ENCODE results near the gene EXD3. TPM values are rescaled to one million over a fixed set of nuclear protein-coding genes. Genes with fewer than 3 reads are reported as not detected.

EXD3 gene
- total and polyA plus RNA-seq, 9 of the 15 experiments (the other 6 are each of a cell fraction or from before 2014, with no cell fraction given): 0.29 to 12.5 (median 3.9) TPM

DNA sequence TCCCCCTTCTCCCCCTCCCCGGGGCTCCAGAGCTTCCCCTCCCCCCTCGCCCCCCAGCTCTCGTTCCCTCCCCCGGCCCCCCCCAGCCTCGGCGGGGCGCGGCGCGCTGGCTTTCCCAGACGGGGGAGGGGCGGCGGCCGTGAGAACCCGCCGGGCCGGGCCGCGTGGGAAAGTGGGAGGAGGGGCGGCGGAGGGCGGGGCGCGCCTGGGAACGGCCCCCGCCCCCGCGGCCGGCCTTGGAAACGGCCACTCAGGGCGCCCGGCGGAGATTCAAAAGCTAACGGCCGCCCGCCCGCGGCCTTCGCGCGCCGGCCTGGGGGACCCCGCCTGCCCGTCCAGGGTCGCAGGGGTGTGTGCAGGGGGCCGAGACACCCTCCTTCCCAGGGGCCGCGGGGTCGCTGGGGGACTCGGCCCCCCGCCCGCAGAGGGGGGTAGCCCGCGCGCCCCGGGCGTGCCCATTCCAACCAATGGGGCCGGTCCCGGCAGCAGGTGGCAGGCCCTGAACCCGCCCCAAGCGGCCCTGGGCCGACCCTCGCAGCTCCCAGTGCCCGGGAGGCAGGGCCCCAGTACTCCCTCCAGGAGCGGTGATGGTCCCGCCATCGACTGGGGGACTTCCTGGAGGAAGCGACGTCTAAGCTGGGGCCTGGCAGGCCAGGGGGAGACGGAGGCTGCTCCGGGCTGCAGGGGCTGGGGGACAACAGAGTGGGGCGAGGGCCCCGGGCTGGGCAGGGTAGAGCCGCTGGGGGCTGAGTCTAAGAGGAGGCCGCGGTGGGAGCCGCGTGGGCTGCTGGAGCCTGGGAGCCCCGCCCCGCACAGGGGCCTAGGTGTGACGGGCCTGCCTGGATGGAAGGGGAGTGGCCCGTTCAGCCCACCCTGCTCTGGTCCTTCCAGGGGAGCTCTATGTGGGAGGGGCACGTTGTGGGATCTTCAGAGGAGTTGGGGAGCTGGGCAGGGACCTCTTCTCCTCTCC is 106.7 kb downstream of the EXD3 start (continued):
- TF ChIP-seq, protein P1, sequence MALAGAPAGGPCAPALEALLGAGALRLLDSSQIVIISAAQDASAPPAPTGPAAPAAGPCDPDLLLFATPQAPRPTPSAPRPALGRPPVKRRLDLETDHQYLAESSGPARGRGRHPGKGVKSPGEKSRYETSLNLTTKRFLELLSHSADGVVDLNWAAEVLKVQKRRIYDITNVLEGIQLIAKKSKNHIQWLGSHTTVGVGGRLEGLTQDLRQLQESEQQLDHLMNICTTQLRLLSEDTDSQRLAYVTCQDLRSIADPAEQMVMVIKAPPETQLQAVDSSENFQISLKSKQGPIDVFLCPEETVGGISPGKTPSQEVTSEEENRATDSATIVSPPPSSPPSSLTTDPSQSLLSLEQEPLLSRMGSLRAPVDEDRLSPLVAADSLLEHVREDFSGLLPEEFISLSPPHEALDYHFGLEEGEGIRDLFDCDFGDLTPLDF (CRISPR knock-in tag; IDR thresholded peaks at IDR 0.05): peak; percentile 67; the same call in 1 of the 2 replicates
- no peak for TF ChIP-seq RBBP5 (IDR thresholded peaks at IDR 0.05; ENCODE audit: borderline replicate concordance, insufficient read depth, low read length, poor library complexity, severe bottlenecking)
- TF ChIP-seq, protein P2, sequence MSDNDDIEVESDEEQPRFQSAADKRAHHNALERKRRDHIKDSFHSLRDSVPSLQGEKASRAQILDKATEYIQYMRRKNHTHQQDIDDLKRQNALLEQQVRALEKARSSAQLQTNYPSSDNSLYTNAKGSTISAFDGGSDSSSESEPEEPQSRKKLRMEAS (CRISPR knock-in tag; IDR thresholded peaks at IDR 0.05): peak; percentile 62; the same call in 1 of the 2 replicates
- TF ChIP-seq, protein P3, sequence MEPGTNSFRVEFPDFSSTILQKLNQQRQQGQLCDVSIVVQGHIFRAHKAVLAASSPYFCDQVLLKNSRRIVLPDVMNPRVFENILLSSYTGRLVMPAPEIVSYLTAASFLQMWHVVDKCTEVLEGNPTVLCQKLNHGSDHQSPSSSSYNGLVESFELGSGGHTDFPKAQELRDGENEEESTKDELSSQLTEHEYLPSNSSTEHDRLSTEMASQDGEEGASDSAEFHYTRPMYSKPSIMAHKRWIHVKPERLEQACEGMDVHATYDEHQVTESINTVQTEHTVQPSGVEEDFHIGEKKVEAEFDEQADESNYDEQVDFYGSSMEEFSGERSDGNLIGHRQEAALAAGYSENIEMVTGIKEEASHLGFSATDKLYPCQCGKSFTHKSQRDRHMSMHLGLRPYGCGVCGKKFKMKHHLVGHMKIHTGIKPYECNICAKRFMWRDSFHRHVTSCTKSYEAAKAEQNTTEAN (CRISPR knock-in tag; IDR thresholded peaks at IDR 0.05): no peak
- TF ChIP-seq CXXC5 (CRISPR knock-in tag; IDR thresholded peaks at IDR 0.05): peak; percentile 92
- TF ChIP-seq MTA2 (IDR thresholded peaks at IDR 0.05; ENCODE audit: low read depth): no peak
- peak; percentile 85 for TF ChIP-seq ZFX (CRISPR knock-in tag; IDR thresholded peaks at IDR 0.05)
- TF ChIP-seq ZZZ3 (IDR thresholded peaks at IDR 0.05): no peak
- 0 out of 2 replicates have a peak, but pooled peaks have one; percentile 45 for TF ChIP-seq KAT7 (CRISPR knock-in tag; IDR thresholded peaks at IDR 0.05; ENCODE audit: borderline replicate concordance)
- no peak for TF ChIP-seq ZNF589 (CRISPR knock-in tag; IDR thresholded peaks at IDR 0.05; ENCODE audit: low read depth)
- peak; percentile 57; the same call in 1 of the 2 replicates for TF ChIP-seq PHF8 (IDR thresholded peaks at IDR 0.05; ENCODE audit: borderline replicate concordance, low read length)
- no peak for TF ChIP-seq NCOA6 (IDR thresholded peaks at IDR 0.05)
- TF ChIP-seq MTA1 (IDR thresholded peaks at IDR 0.05; ENCODE audit: borderline replicate concordance): no peak
- no peak for TF ChIP-seq ZNF140 (CRISPR knock-in tag; IDR thresholded peaks at IDR 0.05)
- no peak for TF ChIP-seq SIN3A (IDR thresholded peaks at IDR 0.05; ENCODE audit: borderline replicate concordance in 2 of 2, control insufficient read depth in 1 of 2, low read depth in 2 of 2, low read length in 2 of 2)
- TF ChIP-seq ARNT (IDR thresholded peaks at IDR 0.05): no peak
- TF ChIP-seq EGR1 (conservative IDR thresholded peaks at IDR 0.05): peak; percentile 28
- TF ChIP-seq EP400 (IDR thresholded peaks at IDR 0.05): peak; percentile 64; the same call in 1 of the 2 replicates
- no peak for TF ChIP-seq NFATC3 (IDR thresholded peaks at IDR 0.05)
- 0 out of 2 replicates have a peak, but pooled peaks have one; percentile 20 for TF ChIP-seq CREB1 (IDR thresholded peaks at IDR 0.05)
- TF ChIP-seq CREB1 (CRISPR knock-in tag; IDR thresholded peaks at IDR 0.05): no peak; the same call in 1 of the 2 replicates
